Measurements from ENCODE around the gene NKX2-1. TPM values are rescaled to one million over a fixed set of nuclear protein-coding genes. Genes with fewer than 3 reads are reported as not detected.

NKX2-1 gene
- total and polyA plus RNA-seq, 2 of the 13 experiments (the other 11 are each of a cell fraction or from before 2014, with no cell fraction given) = not detected

GRCh38 chr14:36520601-36521525, 831 bp upstream of the NKX2-1 start:
- peaks cover 55 to 92% of the 10 kb centered on the region in 2 experiments for H3K27me3 ChIP-seq (ENCODE audit: control insufficient read depth in 1 of 2, insufficient read depth in 2 of 2, low read length in 2 of 2)
- H4K20me1 ChIP-seq (ENCODE audit: insufficient read depth, low read length) = no peaks in the 10 kb centered on the region; the same call in 1 of the 2 replicates
- in situ Hi-C loops (cut with HindIII; ENCODE audit: extremely low pct_ligation_motif_present, low pct_unique_long_range_greater_than_20kb) = loop anchor here (10.0 kb wide), 2 partner anchors 316 to 446 kb away; no protein-coding TSS in a partner anchor
- FAIRE-seq = peak; percentile 18
- CTCF ChIA-PET (ENCODE audit: low intra/inter-chr PET ratio, low total read pairs) = interaction anchor here (1.1 to 1.6 kb wide), 2 partner anchors 84 to 421 kb away, joined by 3 to 6 read pairs; no protein-coding TSS in a partner anchor
- POLR2A ChIA-PET = no interaction called here
- no peak overlapping the region for H3K9ac ChIP-seq (ENCODE audit: insufficient read depth, low read depth, low read length)
- peak overlapping the region; percentile 54 for H3K4me2 ChIP-seq (ENCODE audit: low read depth, low read length)
- H2AFZ ChIP-seq (ENCODE audit: low read length) = no peak overlapping the region
- BruUV-seq (replicated peaks) = no TSS peak
- 0 out of 2 replicates have a peak, but pooled peaks cover 15% of the 10 kb centered on the region for H3K4me1 ChIP-seq (ENCODE audit: insufficient read depth, low read length)
- DNase-seq (ENCODE audit: low spot score) = peak; percentile 44
- WGBS (ENCODE audit: low lambda C conversion rate) = 14% methylated on average over 63 of the region's 63 CpGs
- intact Hi-C loops (cut with micrococcal nuclease; ENCODE audit: unreplicated experiment) = loop anchor here (10.0 kb wide), 2 partner anchors 316 to 416 kb away; no protein-coding TSS in a partner anchor
- H3K79me2 ChIP-seq (ENCODE audit: insufficient read depth, low read length) = no peaks in the 10 kb centered on the region
- H3K36me3 ChIP-seq (replicated peaks in 1 of 2; ENCODE audit: control insufficient read depth in 1 of 2, insufficient read depth in 2 of 2, low read length in 2 of 2) = no peaks in the 10 kb centered on the region
- H3K9me3 ChIP-seq (ENCODE audit: low read length) = no peaks in the 10 kb centered on the region
- no peak overlapping the region for H3K27ac ChIP-seq (ENCODE audit: extremely low read length, insufficient read depth, low read length)
- H3K4me3 ChIP-seq (replicated peaks in 1 of 3; ENCODE audit: insufficient read depth in 1 of 3, low read depth in 2 of 3, low read length in 3 of 3) = peak overlapping the region in 2 of 3 experiments; percentile 1 to 20; a peak in 2 of 6 replicates
- ATAC-seq = peak; percentile 87
- TF ChIP-seq NCOR1 (IDR thresholded peaks at IDR 0.05; ENCODE audit: borderline replicate concordance, low read length) = no peak
- no peak for TF ChIP-seq ZBTB2 (CRISPR knock-in tag; IDR thresholded peaks at IDR 0.05; ENCODE audit: low read depth)
- TF ChIP-seq MYC (CRISPR knock-in tag; IDR thresholded peaks at IDR 0.05; ENCODE audit: borderline replicate concordance) = peak; percentile 43; the same call in 1 of the 2 replicates
- no peak for TF ChIP-seq E2F1 (CRISPR knock-in tag; IDR thresholded peaks at IDR 0.05)
- TF ChIP-seq CREM (IDR thresholded peaks at IDR 0.05) = no peak
- TF ChIP-seq CREM (CRISPR knock-in tag; IDR thresholded peaks at IDR 0.05) = no peak
- TF ChIP-seq ZNF646 (CRISPR knock-in tag; IDR thresholded peaks at IDR 0.05) = no peak
- TF ChIP-seq HOXD1 (CRISPR knock-in tag; IDR thresholded peaks at IDR 0.05) = no peak
- no peak for TF ChIP-seq ZNF121 (CRISPR knock-in tag; IDR thresholded peaks at IDR 0.05)
- TF ChIP-seq ZNF17 (CRISPR knock-in tag; IDR thresholded peaks at IDR 0.05) = no peak

Measured in HepG2 (cell line).